HG03378 (cell line): Measurements from ENCODE around the gene CFAP58.

Source experiments
- ATAC-seq: cut with Tn5 transposase; IDR thresholded peaks from one replicate; pipeline ENCODE4 v1.9.1; 2021; ENCODE audit warnings: mild to moderate bottlenecking, moderate library complexity; ENCODE audit not compliant: unreplicated experiment

Gene CFAP58

DNA sequence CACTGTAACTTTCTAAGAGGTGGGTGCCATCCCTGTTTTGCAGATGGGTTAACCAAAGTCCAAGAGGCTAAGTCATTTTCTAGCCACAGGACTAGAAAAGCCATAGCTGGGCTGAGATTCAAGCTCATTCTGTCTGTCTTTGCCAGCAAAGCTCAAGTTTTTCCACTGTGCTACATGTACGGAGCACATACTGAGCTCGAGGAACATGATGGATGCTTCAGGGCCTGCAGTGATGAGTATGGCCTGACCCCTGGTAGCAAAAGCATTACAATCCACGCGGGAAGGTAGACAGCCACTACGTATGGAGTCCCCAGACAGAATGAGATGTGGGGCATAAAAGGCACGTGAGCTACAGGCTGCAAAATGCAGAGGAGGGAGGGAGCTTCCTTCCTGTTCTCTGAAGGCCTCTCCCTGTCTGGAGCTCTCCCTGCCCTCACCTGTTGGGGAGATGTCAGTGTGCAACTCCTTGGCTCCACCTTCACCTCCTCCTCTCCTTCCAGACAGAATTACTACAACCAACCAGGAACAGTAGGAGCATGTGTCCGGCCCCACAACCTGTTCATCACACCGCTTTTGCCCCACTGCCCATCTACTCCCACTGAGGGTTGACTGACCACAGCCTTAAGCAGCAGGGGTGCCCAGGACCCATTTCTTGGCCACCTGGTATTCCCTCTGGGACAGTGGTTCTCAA lies 31.8 kb upstream of the CFAP58 start:
- ATAC-seq, result no peak

DNA sequence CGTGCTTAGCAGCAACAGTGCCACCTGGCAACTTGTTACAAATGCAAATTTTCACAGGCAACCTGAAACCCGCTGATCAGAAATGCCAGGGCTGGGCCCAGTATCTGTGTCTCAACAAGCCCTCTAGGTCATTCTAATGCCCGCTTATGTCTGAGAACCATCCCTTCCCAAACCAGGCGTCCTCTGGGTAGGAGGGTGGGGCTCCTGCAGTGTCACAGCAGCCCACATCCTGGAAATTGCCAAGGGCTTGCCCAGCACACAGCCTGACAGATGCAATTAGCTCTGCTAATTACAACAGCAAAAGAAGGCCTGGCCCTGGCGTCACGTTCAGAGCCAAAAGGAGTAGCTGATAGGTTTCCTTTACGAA lies 31.2 kb upstream of the CFAP58 start:
- peak; percentile 43 for ATAC-seq

DNA sequence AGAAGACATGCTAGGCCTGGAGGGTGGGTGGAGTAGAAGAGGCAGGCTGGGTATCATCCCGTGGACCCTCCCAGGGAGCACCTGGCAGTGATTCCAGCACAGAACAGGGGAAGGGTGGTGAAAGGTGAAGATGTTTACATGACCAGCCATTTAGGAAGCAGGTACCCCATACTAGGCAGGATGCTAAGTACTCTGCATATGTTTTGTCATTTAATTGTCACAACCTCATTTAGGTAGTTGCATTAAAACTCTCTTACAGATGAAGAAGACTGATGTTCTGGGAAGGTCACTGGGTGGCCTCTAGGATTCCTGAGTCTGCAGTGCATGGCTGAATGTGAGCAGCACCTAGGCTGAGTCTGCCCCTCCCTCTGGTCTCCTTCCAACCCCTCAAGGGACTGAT lies 30.5 kb upstream of the CFAP58 start:
- ATAC-seq, result no peak

DNA sequence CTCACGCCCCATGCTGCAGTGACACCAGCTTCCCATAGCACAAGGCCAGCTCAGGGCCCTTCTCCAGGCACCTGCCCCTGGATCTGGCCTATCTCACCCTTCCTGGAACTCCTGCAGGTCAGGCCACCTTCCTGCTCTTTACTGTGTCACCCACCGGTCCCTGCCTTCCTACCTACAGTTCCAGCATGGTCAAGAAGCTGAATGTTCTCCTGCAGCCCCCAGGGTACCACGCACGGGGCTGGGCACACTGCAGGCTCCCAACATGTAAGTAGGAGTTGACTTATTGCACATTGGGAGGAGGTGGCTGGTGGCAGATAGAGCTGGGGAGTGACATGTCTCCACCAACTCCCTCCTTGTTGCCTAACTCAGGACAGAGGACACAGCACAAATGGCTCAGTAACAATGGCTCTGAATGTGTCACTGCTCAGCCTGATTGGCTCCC lies 29.9 kb upstream of the CFAP58 start:
- ATAC-seq, result no peak

DNA sequence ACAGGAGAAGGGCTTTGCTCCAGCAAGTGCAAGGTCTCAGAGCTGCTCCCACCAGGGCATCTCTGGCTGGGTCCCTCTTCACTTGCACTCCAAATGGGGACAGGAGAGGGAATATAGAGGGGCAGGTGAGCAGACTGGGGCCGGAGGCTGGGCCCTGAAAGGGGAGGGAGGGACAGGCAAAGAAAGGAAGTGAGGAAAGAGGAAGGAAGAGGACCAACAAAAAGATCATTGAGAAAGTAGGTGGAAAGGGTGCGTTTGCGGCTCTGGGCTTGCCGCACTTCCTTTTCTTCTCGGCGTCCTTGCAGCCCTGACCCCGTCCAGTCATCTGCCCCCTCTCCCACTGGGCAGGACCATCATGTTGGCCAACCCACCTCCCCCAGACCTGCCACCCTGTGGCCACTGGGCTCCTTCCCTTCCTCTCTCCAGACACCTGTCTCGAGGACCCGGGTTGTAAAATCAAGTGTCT lies 29.4 kb upstream of the CFAP58 start:
- no peak for ATAC-seq

DNA sequence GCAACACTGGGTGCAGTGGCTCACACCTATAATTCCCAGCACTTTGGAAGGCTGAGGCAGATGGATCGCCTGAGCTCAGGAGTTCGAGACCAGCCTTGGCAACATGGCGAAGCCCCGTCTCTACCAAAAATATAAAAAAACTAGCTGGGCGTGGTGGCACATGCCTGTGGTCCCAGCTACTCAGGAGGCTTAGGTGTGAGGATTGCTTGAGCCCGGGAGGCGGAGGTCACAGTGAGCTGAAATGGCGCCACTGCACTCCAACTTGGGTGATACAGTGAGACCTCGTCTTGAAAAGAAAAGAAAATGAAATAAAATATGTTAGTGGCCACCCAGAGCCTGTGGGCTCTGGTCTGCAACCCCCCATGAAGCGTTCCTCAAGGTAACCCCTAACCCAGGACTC lies 28.7 kb upstream of the CFAP58 start:
- ATAC-seq, result no peak

DNA sequence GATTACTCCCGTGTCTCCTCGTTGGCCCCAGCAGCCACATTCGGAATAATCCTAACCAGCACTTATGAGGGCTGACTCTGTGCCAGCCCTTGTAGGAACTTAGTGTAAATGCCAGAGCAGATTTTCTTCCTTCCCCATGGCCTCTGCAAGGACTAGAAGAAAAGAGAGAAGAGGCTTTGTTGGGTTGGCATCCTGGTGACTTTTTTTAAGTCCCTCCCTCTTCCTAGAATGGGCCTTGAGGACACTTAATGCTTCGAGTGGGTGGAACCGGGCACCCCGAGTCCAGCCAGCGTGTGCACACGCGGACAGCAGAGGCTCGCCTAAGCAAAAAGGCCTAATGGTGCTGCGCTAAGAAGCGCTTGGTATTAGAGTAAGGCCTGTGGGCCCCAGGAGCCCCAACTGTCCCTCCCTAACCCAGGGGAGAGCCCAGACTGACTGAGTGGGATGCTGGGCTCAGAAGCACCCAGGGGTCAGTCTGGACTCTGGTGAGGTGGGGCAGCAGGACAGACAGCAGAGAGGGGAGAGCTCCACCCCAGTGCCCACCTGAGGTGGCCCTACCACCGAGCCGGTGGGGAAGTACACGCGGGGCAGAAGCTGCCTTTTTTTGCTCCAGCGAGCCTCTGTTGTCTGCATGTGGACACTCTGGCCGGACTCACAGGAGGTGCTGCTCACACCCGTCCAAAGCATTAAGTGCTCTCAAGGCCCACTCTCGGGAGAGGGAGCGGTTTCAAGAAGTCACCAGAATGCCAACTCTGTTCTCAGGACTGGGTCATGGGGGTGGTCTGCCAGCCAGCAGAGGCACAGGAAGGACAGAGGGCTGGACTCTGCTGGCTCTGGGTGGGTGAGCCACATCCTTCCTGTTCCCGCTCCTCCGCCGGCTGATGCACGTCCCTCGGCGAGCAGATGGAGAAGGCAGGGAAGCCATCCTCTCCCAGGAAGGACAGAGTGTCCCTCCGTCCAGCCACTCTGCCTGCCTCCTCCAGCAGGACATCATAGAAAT lies 27.9 kb upstream of the CFAP58 start:
- no peak for ATAC-seq

DNA sequence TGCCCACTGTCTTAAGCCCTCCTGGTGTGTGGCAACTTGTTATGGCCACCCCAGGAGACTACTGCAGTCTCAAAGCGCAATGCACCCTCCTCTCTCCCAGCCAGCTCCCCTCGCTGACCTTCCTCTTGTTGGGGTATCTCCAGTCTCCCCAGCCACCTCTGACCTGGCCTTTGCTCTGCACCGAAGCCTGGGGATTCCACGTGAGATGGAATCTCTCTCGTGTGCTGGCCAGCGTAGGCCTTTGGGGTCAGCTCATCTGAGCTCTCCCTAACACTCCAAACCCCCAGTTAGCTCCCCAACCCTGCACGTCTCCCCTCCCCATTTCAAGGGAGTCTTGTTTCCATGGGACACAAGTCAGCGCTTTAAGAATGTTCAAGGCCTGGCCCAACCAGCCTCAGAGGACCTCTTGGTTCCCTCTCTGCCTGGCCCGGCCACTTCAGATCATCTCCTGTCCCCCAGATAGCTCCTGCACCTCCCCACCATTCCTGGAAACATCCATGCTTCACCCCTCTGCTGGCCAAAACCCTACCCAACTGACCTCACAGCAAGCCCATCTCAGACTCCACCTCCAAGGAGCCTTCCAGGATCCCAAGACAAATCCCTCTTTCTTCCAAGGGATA lies 26.5 kb upstream of the CFAP58 start:
- ATAC-seq, result no peak

DNA sequence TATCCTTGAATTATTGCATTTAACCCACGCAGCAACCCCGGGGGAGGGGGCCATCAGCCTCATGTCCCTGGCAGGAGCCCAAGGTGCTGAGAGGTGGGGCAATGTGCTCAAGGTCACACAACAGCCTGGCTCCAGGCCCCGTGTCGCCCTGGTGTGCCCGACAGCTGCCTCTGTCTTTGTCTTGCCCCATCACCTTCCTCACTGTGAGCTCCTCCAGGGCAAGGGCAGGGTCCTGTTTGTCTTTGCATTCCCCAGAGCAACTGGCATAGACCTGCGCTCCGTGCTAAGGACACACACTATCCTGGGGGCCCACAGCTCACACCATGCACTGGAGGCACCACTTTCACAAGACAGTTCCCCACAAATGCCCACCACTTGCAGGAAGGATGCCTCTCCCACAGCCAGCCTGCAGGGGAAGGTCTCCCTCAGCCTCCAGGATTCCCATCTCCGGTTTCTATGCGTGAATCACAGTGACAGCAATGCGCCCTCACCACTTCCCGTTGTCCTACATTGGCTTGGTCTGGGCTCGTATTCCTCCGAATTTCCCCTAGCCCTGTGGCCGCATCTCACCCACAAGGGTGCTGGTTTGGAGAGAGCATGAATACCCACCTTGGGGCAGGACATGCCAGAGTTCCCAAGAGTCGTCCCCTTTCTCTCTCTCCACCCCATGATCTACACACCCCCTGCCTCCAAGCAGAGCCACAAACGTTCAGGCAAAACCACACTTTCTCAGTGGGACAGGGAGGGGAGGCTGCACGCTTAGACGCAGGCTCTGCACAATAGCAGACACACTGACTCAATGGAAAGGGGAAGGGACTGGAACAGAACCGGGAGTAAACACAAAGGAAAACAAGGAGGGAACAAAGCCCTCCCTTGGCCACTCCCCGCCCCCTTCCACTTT lies 25.6 kb upstream of the CFAP58 start:
- ATAC-seq, result no peak

DNA sequence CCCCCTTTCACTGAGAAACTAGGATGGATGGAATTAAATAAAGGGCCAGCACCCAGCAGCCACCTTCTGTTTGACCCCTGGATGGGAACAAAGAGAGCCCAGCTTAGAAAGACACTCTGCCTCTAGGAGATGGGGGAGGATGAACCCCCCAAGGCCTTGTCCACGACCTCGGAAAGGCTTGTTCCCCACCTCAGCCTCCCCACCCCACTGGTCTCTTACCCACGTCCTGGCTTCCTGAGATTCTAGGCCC lies 25.1 kb upstream of the CFAP58 start:
- no peak for ATAC-seq

DNA sequence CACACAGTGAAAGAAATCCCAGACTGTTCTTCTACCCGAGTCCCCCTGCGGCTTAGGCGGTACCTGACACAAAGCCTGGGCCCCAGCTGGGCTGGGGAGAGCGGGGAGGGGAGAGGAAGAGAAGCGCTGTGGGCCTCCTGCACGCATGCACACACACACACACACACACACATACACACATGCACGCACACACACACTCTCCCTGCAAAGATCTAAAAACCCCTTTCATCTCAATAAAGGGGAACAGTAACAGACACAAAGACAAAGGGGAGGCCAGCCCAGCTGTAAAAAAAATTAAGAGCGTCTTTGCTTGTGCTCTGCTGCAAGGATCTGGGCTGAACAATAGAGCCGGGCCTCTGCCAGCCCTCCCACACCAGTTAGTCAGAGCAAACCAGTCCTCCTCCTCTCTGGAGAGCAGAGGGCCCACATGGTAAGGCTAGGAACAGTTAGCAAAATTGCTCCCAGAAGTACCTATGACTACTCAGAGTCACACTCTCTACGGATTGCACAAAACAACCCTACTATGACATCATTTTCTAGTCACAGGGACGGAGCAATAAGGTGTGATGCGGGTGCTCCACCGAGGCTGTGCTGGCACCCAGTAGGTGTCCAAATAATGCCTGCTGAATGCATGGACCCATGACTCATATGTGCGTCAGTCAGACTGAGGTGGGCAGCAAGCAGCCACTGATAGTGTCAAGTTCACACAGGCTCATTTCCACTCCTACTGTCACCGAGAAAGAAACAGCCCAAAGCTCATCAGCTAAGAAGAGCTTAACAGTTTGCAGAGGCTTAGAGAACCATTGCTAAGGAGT lies 24.5 kb upstream of the CFAP58 start:
- ATAC-seq, result peak; percentile 50

DNA sequence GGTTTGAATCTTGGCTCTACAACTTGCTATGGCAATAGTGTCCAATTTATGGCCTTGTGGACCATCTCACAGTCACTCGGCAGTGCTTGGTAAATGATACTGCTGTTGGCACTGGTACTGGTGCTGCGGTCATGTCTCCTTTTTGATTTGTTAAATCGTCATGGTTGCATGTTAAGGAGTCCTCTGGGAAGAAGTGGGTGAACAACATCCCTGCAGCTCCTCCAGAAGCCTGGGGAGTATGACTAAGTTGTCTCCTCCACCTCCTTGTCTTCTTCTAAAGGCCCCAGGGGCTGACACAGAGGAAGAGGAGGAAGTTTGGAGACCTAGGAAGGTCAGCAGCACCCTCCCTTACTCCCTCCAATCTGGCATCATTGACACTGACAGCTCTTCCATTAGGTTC lies 23.9 kb upstream of the CFAP58 start:
- no peak for ATAC-seq

DNA sequence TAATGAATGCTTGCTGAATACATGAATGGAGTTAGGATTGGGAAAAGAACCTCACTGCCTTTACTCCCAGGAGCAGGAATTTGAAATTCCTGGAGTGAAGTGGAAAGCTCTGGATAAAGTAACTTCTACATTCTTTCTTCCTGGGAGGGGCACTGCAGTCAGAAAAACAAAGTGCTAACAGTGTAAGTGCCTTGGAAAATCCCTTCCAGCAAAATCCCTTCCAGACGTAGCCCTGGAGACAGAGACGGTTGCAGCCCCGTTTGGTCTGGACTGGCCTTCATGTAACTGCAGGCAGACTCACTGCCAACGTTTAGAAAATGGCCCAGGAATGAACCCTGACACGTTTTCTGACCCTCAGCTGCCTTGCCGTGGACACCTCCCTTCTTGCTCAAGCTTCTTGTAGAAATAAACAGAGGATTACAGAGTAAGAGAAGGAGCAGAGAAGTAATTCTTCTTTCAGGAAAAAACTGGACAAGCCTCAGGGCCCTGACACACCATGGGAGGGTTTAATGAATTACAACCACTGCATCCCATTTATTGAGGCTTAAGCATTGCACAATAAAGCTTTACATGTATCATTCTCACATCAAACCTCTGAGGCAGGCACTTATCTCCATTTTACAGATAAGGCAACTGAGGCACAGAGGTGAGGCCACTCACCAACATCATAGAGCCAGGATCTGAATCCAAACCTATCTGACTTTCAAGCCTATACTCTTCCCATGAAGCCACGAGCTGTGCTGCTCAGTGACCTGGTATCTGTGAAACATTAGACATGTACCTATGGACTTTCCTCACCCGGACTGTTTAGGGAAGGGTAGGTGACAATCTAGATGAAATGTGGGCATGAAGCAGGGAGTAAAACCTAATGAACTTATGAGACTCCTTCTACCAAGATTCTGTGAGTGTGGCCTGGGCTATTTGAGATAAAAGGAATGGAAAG lies 23.2 kb upstream of the CFAP58 start:
- no peak for ATAC-seq

DNA sequence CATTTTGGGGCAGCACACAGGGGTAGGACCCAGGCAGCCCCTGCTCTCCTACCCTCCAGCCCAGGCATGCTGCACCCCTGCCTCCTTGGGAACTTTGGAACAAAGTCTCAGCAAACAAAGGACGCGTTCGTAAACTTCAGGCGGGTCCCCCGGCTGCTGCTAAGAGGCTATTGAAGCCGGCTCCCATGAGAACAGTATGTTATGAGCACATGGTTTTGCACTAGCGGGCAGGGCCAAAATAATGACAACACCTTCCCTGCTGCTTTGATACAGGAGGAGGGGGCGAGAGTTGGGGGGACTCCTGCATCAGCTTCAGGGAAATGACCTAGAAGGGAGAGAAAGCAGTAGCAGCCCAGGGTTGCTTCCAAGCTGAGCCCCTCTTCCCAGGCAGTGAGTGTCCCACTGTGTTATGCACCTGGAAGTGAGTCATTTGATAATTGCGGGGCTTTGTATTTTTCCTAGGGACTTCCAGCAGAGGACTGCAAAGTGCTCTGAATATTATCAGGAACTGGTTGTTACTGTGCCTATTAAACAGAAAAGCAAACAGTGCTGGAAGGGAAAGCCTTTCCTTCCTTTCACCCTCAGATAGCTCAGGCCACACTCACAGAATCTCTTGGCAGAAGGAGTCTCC lies 22.3 kb upstream of the CFAP58 start:
- ATAC-seq, result no peak

DNA sequence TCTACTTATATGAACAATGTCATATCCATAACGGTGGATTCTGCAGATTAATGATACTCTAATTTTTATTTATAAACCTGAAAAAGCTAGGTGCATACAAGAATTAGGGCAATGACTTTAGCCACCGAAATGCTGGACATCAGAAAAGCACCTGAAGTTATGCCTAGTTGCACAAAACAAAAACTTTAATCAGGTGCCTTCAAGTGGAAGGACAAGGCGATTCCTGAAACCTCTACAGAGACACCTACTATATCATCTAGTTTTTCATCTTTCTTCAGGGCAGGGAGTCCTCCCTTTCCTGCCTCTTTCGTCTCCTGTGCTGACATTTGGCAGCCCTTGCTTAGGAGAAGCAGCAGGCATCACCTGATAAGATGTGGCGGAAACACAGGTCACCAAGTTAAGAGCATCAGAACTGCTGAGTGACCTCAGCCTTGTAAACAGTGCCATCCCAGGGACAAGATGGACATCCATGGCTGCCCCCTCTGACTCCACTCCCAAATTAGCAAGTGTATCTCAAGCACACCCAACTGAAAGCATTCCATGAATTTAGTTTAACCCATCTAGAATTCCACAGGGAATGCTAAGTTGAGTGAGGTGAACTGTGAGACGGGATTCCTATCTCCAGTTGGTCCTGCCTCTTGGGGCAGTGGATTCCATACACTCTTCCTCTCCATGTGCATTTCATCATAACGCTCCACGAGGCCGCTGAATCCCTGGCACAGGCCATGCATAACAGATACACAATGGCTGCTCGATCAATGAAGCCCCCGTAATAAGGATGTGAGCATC lies 21.2 kb upstream of the CFAP58 start:
- no peak for ATAC-seq

DNA sequence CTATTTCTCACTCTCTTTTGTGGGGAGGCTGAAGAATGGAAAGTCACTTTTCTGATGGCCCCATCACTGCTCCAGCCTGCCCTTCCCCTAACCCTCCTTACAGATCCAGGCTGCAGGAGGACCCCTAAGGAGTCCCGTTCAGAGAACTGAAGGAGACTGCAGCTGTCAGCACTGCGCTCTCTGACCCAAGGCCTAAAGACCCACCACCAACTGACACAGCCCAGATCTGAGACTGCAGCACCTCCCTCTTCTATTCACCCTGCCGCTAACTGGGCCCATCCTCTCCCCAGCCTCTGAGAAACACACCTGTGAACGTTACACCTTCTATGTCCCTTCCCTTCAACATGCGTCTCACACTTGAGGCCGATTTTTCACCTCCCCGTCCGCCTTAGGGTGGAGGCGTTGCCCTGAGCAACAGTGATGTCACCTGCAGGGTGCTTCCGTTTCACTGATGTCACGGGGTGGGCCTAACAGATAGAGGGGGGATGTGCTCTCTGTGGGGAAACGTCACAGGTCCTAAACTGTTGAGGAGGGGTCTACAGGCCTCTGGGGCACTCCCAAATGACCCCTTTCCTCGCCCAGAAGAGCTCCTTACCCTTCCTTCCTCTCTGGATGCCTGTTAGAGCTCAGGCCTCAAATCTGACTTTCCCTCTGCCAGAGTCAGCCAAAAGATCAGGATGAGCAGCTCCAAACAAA lies 20.5 kb upstream of the CFAP58 start:
- no peak for ATAC-seq

DNA sequence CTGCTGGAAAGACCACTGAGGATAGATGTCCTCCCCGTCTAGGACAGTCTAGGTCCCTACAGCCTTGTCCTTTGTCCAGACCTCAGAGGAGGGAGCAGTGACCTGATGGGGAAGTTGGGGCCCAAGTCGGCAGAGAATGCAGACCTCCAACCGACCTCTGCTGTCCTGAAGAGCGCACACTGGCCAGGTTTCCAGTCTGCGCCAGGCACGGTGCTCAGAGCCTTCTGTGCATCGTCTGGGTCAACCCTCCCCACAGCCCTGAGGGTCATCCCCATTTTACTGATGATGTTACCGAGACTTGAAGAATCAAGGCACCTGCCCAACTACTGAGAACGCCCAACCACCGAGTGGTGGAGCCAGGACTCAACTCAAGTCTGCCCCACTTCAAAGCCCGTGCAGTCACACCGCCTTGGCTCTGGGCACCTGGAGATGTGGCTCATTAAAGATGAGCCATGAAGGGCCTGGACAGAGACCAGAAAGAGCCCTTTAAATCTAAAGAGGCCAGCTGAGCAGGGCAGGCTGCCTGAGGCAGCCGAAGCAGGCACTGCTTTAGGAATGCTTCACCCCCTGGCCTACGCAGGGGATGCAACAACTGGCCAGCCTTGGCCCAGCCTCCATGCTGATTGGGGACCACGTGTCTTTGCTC lies 19.8 kb upstream of the CFAP58 start:
- no peak for ATAC-seq
